ENCODE measurements around the gene CCR2. TPM values are rescaled to one million over a fixed set of nuclear protein-coding genes. Genes with fewer than 3 reads are reported as not detected.

Gene CCR2
- total and polyA plus RNA-seq, 2 experiments from 2014 or later: not detected

- no peak for TF ChIP-seq JUNB (IDR thresholded peaks at IDR 0.05; ENCODE audit: unreplicated experiment)
- TF ChIP-seq NANOG (IDR thresholded peaks at IDR 0.05; ENCODE audit: borderline replicate concordance): no peak
- no peak for TF ChIP-seq EZH2 (IDR thresholded peaks at IDR 0.05; ENCODE audit: low read depth, unreplicated experiment)
Measured at GRCh38 chr3:46314517-46314916, 39.4 kb upstream of the CCR2 start (continued).

GRCh38 chr3:46316206-46316605 lies 37.7 kb upstream of the CCR2 start:
- peaks cover 11% of the 10 kb centered on the region for H3K9me2 ChIP-seq (ENCODE audit: insufficient read depth)
- H3F3A ChIP-seq (replicated peaks; ENCODE audit: low read depth): no peaks in the 10 kb centered on the region
- no peak overlapping the region for H2AFZ ChIP-seq
- DNase-seq (ENCODE audit: low spot score) (no peak), ATAC-seq (no peak)
- no peaks in the 10 kb centered on the region for H3K36me3 ChIP-seq (ENCODE audit: insufficient read depth)
- Mint-ChIP-seq H3K9me3 (peaks cover 13% of the 10 kb centered on the region), H3K4me3 (no peak overlapping the region), H3K27ac (no peak overlapping the region), H3K36me3 (ENCODE audit: low read depth) (no peaks in the 10 kb centered on the region), H3K27me3 (ENCODE audit: insufficient read depth, low read depth, poor library complexity) (no peaks in the 10 kb centered on the region), H3K4me1 (peaks cover 3% of the 10 kb centered on the region; the same call in 2 of the 3 replicates)
- peaks cover 5% of the 10 kb centered on the region for H3K4me1 ChIP-seq (ENCODE audit: insufficient read depth)
- no peak for TF ChIP-seq ZNF331 (CRISPR knock-in tag; IDR thresholded peaks at IDR 0.05; ENCODE audit: low read depth)
- no peak for TF ChIP-seq ETS1 (IDR thresholded peaks at IDR 0.05)
- no peak for TF ChIP-seq ZNF114 (CRISPR knock-in tag; IDR thresholded peaks at IDR 0.05)
- no peak for TF ChIP-seq JUNB (IDR thresholded peaks at IDR 0.05; ENCODE audit: unreplicated experiment)
- TF ChIP-seq POLR2AphosphoS5 (IDR thresholded peaks at IDR 0.05; ENCODE audit: low read depth): no peak
- TF ChIP-seq CTCF (conservative IDR thresholded peaks at IDR 0.05; ENCODE audit: low read depth in 2 of 2): no peak
- no peak for TF ChIP-seq EZH2phosphoT487 (IDR thresholded peaks at IDR 0.05; ENCODE audit: unreplicated experiment)
- no peak for TF ChIP-seq STAT1 (IDR thresholded peaks at IDR 0.05; ENCODE audit: unreplicated experiment)
- TF ChIP-seq CREB1 (CRISPR knock-in tag; IDR thresholded peaks at IDR 0.05; ENCODE audit: low read depth): no peak
- TF ChIP-seq ZNF462 (CRISPR knock-in tag; IDR thresholded peaks at IDR 0.05): no peak
- TF ChIP-seq NANOG (IDR thresholded peaks at IDR 0.05; ENCODE audit: borderline replicate concordance): no peak
- no peak for TF ChIP-seq EZH2 (IDR thresholded peaks at IDR 0.05; ENCODE audit: low read depth, unreplicated experiment)
- TF ChIP-seq REST (IDR thresholded peaks at IDR 0.05; ENCODE audit: unreplicated experiment): no peak
- no peaks in the 10 kb centered on the region for H3K79me2 ChIP-seq (replicated peaks; ENCODE audit: insufficient read depth)
- H3K4me2 ChIP-seq: no peak overlapping the region
- H4K20me1 ChIP-seq (replicated peaks; ENCODE audit: insufficient read depth): no peaks in the 10 kb centered on the region
- H3K27me3 ChIP-seq (ENCODE audit: insufficient read depth): no peaks in the 10 kb centered on the region
- no peak overlapping the region for H3K4me3 ChIP-seq
- H3K27ac ChIP-seq (ENCODE audit: low read depth): no peak overlapping the region

Data from GM23338 (cell line).